Stomach (tissue), 4 donors: Measurements from ENCODE around the gene UBQLN4.

Source experiments
- CTCF ChIP-seq, 7 experiments: fragments of 450-650 bp in 4 of 7; fragments of 200-600 bp in 3 of 7; sonication (generic) in 3 of 7; IDR thresholded peaks; one replicate each; pipeline ENCODE4 v1.5.1; 2016 to 2019; ENCODE audit warnings: antibody characterized with exemption in 7 of 7, control low read depth in 2 of 7, mild to moderate bottlenecking in 1 of 7
- POLR2A ChIP-seq, 4 donors: fragments of 450-650 bp; IDR thresholded peaks; one replicate each; pipeline ENCODE4 v1.6.1; 2016; ENCODE audit warnings: antibody characterized with exemption in 4 of 4, control low read depth in 2 of 4, mild to moderate bottlenecking in 1 of 4, moderate library complexity in 1 of 4
- POLR2AphosphoS5 ChIP-seq, 3 donors: sonication (generic); formaldehyde crosslinking; IDR thresholded peaks; one replicate each; pipeline ENCODE4 v1.6.1; 2016; ENCODE audit warnings: antibody characterized with exemption in 3 of 3

- no peak for TF ChIP-seq CTCF (IDR thresholded peaks at IDR 0.05)
- peak in 1 of 3 donors; percentile 10 for TF ChIP-seq POLR2AphosphoS5 (IDR thresholded peaks at IDR 0.05)
- no peak for TF ChIP-seq POLR2A (IDR thresholded peaks at IDR 0.05)
Measured at GRCh38 chr1:156001021-156001661, 52.5 kb downstream of the UBQLN4 start.
